ENCODE data around the gene RORB.

The RORB gene

DNA sequence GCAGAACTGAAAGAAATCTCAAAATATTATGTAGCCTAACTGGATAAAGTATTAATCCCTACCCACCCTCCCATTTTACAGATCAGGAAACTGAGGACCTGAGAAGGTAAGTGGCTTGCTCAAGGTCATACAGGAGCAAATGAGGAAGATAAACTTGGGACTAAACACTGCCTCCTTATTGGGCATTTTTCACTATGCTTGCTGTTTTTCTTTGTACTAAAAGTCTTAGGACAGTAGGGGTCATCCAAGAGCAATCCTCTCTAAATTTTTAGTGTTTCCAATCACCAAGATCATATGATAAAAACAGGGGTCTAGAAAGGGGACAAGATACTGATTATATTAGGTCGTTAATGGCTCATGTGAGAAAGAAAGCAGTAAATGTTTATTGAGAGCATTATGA lies 80.8 kb downstream of the RORB start:
- no peaks in the 10 kb centered on the region for H3K36me3 ChIP-seq (ENCODE audit: insufficient read depth, low read length)
- H3K9me3 ChIP-seq (ENCODE audit: low read depth, low read length) = no peaks in the 10 kb centered on the region
- no peak overlapping the region for H3K4me3 ChIP-seq
- no peak for TF ChIP-seq POLR2AphosphoS5 (IDR thresholded peaks at IDR 0.05; ENCODE audit: borderline replicate concordance, low read depth, low read length)
- no peak for TF ChIP-seq EZH2 (IDR thresholded peaks at IDR 0.05)
- no peak for TF ChIP-seq FOXP2 (optimal IDR thresholded peaks at IDR 0.05; ENCODE audit: control extremely low read depth, extremely low read length, insufficient read depth)
- H3K27ac ChIP-seq = no peak overlapping the region
- DNase-seq (ENCODE audit: low read depth, low spot score) = no peak
- no peak overlapping the region for H3K9ac ChIP-seq (ENCODE audit: insufficient read length)

DNA sequence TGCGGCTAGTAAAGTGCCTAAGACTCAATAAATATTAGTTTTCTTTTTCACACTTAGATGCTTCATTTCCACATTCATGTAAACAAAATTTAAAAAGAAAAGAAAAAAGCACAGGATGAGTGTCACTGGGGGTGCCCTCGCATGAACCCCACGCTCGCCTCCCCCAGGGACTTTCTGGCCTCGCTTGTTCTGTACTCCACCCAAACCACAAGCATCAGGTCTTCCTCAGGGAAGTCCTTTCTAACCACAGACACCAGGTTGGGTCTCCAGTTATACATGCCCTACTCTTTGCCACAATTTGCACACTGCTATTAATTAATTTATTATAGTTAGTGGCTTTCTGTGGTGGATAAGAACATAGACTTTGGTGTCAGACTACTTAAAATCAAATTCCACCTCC lies 92.4 kb downstream of the RORB start:
- no peak overlapping the region for H3K9ac ChIP-seq (ENCODE audit: insufficient read length)
- H3K36me3 ChIP-seq (ENCODE audit: insufficient read depth, low read length) = no peaks in the 10 kb centered on the region
- no peaks in the 10 kb centered on the region for H3K9me3 ChIP-seq (ENCODE audit: low read depth, low read length)
- no peak for TF ChIP-seq FOXP2 (optimal IDR thresholded peaks at IDR 0.05; ENCODE audit: control extremely low read depth, extremely low read length, insufficient read depth)
- no peak for TF ChIP-seq POLR2AphosphoS5 (IDR thresholded peaks at IDR 0.05; ENCODE audit: borderline replicate concordance, low read depth, low read length)
- no peak for TF ChIP-seq EZH2 (IDR thresholded peaks at IDR 0.05)
- no peak overlapping the region for H3K4me3 ChIP-seq
- H3K27ac ChIP-seq = no peak overlapping the region
- no peak for DNase-seq (ENCODE audit: low read depth, low spot score)

DNA sequence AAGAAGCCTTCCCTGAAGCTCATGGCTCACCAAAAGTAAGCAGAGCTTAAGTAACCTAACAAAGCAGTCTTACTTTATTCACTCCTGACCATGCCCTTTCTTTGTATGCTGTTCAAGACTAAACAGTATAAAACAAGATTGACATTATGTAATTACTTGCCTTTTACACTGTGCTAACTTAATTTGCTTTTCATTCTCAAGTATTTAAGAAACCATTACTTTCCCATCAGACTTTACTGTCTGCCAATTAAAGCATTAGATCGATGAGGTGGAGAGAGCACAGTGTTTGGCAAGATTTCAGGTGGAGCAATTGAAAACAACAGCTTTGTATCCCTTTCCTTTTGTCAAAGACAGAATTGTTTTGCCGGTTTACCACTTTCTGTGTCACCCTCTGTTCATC lies 98.2 kb downstream of the RORB start:
- no peak for DNase-seq (ENCODE audit: low read depth, low spot score)
- no peak for TF ChIP-seq EZH2 (IDR thresholded peaks at IDR 0.05)
- no peak for TF ChIP-seq FOXP2 (optimal IDR thresholded peaks at IDR 0.05; ENCODE audit: control extremely low read depth, extremely low read length, insufficient read depth)
- TF ChIP-seq POLR2AphosphoS5 (IDR thresholded peaks at IDR 0.05; ENCODE audit: borderline replicate concordance, low read depth, low read length) = no peak
- no peaks in the 10 kb centered on the region for H3K36me3 ChIP-seq (ENCODE audit: insufficient read depth, low read length)

DNA sequence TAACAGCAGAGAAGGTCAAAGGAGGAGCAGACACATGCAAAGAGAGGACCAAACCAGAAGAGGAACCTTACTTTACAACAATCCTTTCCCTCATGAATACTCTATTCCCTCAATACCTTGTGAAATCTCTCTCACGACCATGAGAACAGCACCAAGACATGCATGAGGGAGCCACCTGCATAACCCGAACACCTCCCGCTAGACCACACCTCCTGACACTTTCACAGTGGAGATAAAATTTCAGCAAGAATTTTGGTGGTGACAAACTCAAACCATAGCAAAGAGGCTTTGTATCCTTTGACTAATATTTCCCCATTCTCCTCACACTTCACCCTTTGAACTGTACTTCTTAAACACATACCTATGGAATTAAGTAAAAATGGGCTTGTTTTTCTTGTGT lies 101.7 kb downstream of the RORB start:
- no peak for TF ChIP-seq POLR2AphosphoS5 (IDR thresholded peaks at IDR 0.05; ENCODE audit: borderline replicate concordance, low read depth, low read length)
- no peak for TF ChIP-seq FOXP2 (optimal IDR thresholded peaks at IDR 0.05; ENCODE audit: control extremely low read depth, extremely low read length, insufficient read depth)
- no peak for TF ChIP-seq EZH2 (IDR thresholded peaks at IDR 0.05)
- H3K36me3 ChIP-seq (ENCODE audit: insufficient read depth, low read length) = no peaks in the 10 kb centered on the region
- H3K27ac ChIP-seq = no peak overlapping the region
- no peak for DNase-seq (ENCODE audit: low read depth, low spot score)
- H3K4me3 ChIP-seq = no peak overlapping the region
- H3K9ac ChIP-seq (ENCODE audit: insufficient read length) = no peak overlapping the region
- H3K9me3 ChIP-seq (ENCODE audit: low read depth, low read length) = no peaks in the 10 kb centered on the region

More for the DNA sequence above, 98.2 kb downstream of the RORB start:
- Histone ChIP-seq H3K27ac (no peak overlapping the region), H3K4me3 (no peak overlapping the region), H3K9me3 (ENCODE audit: low read depth, low read length) (no peaks in the 10 kb centered on the region), H3K9ac (ENCODE audit: insufficient read length) (no peak overlapping the region)

DNA sequence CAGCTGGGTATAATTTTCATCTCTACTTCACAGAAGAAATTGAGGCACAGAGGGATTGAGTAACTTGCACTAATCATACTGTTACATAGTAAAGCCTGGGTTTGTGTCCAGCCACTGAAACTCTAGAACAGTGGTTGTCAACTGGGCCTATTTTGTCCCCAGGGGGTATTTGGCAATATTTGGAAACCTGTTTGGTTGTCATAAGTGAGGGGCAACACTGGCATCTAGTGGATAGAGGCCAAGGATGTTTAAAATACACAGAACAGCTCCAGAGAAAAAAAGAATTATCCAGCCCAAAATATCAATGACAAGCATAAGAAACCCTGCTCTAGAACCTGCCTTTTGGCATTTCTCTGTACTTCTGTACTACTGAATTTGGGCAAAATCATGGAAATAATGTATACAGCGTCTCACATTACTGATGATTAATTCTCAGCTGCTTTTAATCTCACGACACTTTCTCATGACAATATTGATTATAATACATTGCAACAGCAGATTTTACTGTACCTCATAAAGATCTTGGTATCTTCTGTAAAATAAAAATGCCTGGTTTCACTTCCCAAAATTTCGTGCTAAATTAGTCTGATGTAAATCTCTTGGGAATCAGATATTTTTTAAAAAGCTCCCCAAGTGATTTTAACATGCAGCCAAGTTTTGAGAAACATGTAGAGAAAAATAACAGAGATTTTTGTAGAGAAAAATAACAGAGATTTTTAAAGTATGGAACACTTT lies 112.7 kb downstream of the RORB start:
- H3K36me3 ChIP-seq (ENCODE audit: insufficient read depth, low read length) = no peaks in the 10 kb centered on the region
- no peak for DNase-seq (ENCODE audit: low read depth, low spot score)
- H3K9ac ChIP-seq (ENCODE audit: insufficient read length) = no peak overlapping the region
- H3K9me3 ChIP-seq (ENCODE audit: low read depth, low read length) = no peaks in the 10 kb centered on the region
- H3K27ac ChIP-seq = no peak overlapping the region
- no peak overlapping the region for H3K4me3 ChIP-seq
- TF ChIP-seq FOXP2 (optimal IDR thresholded peaks at IDR 0.05; ENCODE audit: control extremely low read depth, extremely low read length, insufficient read depth) (no peak), POLR2AphosphoS5 (IDR thresholded peaks at IDR 0.05; ENCODE audit: borderline replicate concordance, low read depth, low read length) (no peak), EZH2 (IDR thresholded peaks at IDR 0.05) (no peak)

DNA sequence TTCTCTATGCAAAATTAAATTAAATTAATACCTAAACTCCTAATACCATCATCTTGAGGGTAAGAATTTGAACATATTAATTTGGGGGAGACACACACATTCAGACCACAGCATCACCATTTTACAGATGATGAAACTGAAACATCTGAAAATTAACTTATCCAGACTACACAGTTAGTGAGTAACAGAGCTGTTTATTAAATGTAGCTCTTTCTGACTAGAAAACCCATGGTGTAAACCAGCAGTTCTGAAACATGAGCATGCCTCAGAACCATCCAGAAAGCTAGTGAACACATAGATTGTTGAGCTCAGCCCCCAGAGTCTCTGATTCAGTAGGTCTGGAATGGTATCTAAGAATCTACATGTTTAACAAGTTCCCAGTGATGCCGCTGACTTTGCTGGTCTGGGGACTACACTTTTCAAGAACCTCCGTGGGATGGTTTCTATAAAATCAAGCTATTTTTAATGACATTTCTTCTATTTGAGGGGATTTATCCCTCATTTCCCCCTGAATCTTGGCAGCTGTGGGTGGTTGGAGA lies 113.5 kb downstream of the RORB start:
- no peaks in the 10 kb centered on the region for H3K9me3 ChIP-seq (ENCODE audit: low read depth, low read length)
- H3K9ac ChIP-seq (ENCODE audit: insufficient read length) = no peak overlapping the region
- no peak for DNase-seq (ENCODE audit: low read depth, low spot score)
- no peak overlapping the region for H3K4me3 ChIP-seq
- no peak overlapping the region for H3K27ac ChIP-seq
- no peaks in the 10 kb centered on the region for H3K36me3 ChIP-seq (ENCODE audit: insufficient read depth, low read length)
- TF ChIP-seq EZH2 (IDR thresholded peaks at IDR 0.05) (no peak), POLR2AphosphoS5 (IDR thresholded peaks at IDR 0.05; ENCODE audit: borderline replicate concordance, low read depth, low read length) (no peak), FOXP2 (optimal IDR thresholded peaks at IDR 0.05; ENCODE audit: control extremely low read depth, extremely low read length, insufficient read depth) (no peak)

DNA sequence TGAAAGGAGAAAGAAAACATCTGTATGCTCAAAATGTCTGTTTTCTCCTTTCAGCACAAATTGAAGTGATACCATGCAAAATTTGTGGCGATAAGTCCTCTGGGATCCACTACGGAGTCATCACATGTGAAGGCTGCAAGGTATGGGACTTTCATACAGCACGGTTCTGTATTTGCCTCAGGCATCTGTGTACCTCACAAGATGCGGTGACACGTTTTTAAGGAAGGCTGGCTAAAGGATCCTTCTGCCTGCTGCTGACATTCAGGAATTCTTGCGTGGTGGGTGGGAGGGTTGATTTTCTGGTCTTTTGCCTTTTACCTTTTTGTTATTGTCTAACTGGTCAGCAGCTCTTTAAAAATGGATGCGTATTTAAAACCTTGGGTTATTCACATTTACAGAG lies 133.1 kb downstream of the RORB start:
- H3K9me3 ChIP-seq (ENCODE audit: low read depth, low read length) = no peaks in the 10 kb centered on the region
- no peak for TF ChIP-seq FOXP2 (optimal IDR thresholded peaks at IDR 0.05; ENCODE audit: control extremely low read depth, extremely low read length, insufficient read depth)
- no peak for TF ChIP-seq EZH2 (IDR thresholded peaks at IDR 0.05)
- TF ChIP-seq POLR2AphosphoS5 (IDR thresholded peaks at IDR 0.05; ENCODE audit: borderline replicate concordance, low read depth, low read length) = no peak
- no peak overlapping the region for H3K27ac ChIP-seq
- no peaks in the 10 kb centered on the region for H3K36me3 ChIP-seq (ENCODE audit: insufficient read depth, low read length)
- no peak for DNase-seq (ENCODE audit: low read depth, low spot score)
- no peak overlapping the region for H3K4me3 ChIP-seq
- H3K9ac ChIP-seq (ENCODE audit: insufficient read length) = no peak overlapping the region

DNA sequence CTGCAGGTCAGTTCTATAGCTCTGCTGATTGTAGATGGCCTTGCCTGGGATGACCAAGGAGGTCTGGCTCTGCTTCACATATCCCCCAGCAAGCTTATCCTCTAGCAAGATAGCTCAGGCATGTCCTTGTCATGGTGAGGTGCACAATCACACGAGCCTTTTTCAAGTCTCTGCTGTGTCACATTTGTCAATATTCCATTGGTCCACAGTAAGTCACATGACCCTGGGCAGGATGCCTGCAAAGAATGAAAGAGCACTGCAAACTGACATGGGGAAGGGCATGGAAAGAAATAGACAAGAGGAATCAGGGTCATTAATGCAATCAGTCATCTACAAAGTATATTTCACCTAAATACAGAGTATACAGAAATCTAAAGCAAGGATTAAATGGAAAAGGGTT lies 142.0 kb downstream of the RORB start:
- no peak for DNase-seq (ENCODE audit: low read depth, low spot score)
- Histone ChIP-seq H3K36me3 (ENCODE audit: insufficient read depth, low read length) (no peaks in the 10 kb centered on the region), H3K27ac (no peak overlapping the region), H3K9ac (ENCODE audit: insufficient read length) (no peak overlapping the region), H3K9me3 (ENCODE audit: low read depth, low read length) (no peaks in the 10 kb centered on the region), H3K4me3 (no peak overlapping the region)
- TF ChIP-seq EZH2 (IDR thresholded peaks at IDR 0.05) (no peak), POLR2AphosphoS5 (IDR thresholded peaks at IDR 0.05; ENCODE audit: borderline replicate concordance, low read depth, low read length) (no peak), FOXP2 (optimal IDR thresholded peaks at IDR 0.05; ENCODE audit: control extremely low read depth, extremely low read length, insufficient read depth) (no peak)

All from SK-N-MC (cell line).